Measurements from ENCODE around the gene TNFRSF1A.
"Not testable (repeated sequence)": the region's sequence is repeated elsewhere in the genome, so short reads cannot be mapped to it uniquely, and the experiment has no call there.

The TNFRSF1A gene

GRCh38 chr12:6356374-6356820 is 14.5 kb upstream of the TNFRSF1A start:
- no peak for DNase-seq (ENCODE audit: low read depth in 3 of 3)

- DNase-seq (ENCODE audit: low read depth in 3 of 3), result no peak
Measured at GRCh38 chr12:6355491-6356373, 13.9 kb upstream of the TNFRSF1A start.

- DNase-seq (ENCODE audit: low read depth in 3 of 3), result no peak
Measured at GRCh38 chr12:6354495-6355393, 12.9 kb upstream of the TNFRSF1A start.

DNA sequence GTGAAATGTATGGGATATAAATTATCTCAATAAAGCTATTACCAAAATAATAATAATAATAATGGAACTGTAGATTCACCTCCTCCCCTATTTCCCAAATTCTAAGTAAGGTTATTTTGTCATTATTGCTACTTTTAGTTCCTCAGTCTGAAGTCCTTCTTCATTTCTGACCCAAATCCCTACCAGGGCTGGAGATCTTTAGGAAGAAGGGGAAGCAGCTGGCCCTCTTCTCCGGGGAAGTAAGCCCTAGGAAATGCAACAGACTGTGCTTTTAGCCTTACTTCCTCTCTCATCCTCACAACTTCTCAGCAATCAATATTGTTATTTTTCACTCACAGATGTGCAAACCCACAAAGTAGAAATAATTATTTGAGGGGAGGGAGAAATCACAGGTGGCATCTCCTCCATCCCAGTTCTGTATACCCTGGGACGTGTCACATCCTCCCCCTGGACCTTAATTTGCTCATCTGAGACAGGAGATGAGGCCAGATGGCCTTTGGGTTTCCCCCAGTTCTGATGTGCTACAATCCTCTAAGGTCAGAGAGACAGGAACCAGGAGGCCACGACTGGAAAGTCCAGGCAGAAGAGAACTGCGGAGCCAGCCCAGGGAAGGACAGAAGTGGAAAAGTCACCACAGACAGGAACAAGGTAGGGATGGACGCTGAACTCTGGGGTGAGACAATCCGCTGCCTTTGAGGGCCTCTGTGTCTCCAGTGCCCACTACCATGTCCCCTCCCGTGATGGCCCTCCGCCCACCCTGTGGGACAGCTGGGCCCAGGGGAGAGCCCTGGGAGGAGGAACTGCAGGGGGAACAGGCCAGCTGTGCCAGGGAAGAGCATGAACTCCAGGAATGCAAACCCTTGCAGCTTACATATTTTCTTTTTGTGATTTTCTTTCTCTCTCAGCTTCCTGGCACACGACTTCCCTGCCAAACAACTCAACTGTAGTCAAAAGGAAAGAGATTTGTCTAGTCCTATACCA is 10.6 kb upstream of the TNFRSF1A start:
- no peak for DNase-seq (ENCODE audit: low read depth in 3 of 3)

DNA sequence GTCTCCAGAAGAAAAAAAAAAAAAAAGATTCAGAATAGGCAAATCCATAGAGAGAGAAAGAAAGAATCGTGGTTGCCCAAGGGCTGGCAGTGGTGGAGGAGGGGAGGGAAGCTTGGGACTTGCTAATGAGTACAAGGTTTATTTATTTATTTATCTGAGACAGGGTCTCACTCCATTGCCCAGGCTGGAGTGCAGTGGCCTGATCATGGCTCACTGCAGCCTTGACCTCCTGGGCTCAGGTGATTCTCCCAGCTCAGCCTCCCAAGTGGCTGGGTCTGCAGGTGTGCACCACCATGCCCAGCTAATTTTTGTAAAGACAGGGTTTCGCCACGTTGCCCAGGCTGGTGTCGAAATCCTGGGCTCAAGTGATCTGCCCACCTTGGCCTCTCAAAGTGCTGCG is 9.7 kb upstream of the TNFRSF1A start:
- no peak for DNase-seq (ENCODE audit: low read depth in 3 of 3)

- no peak for DNase-seq (ENCODE audit: low read depth in 3 of 3)
Measured at GRCh38 chr12:6347367-6348338, 5.8 kb upstream of the TNFRSF1A start.

DNA sequence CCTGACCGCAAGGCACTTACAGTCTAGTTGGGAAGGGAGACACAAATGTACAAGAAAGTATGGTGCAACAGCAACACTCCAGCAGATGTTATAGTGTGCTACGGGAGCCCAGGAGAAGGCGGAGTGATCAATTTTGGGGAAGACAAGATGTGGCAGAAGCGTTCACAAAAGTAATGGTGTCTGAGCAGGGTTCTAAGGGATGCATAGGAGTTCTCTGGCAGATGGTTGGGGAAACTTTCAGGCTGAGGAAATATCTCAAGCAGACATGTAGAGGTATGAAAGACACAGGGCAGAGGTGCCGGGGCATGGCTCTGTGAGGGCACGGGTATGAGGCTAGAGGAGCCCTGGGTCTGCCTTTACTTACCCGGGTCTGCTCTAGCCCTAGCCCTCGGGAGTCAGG is 5.1 kb upstream of the TNFRSF1A start:
- DNase-seq (ENCODE audit: low read depth in 3 of 3), result no peak

DNA sequence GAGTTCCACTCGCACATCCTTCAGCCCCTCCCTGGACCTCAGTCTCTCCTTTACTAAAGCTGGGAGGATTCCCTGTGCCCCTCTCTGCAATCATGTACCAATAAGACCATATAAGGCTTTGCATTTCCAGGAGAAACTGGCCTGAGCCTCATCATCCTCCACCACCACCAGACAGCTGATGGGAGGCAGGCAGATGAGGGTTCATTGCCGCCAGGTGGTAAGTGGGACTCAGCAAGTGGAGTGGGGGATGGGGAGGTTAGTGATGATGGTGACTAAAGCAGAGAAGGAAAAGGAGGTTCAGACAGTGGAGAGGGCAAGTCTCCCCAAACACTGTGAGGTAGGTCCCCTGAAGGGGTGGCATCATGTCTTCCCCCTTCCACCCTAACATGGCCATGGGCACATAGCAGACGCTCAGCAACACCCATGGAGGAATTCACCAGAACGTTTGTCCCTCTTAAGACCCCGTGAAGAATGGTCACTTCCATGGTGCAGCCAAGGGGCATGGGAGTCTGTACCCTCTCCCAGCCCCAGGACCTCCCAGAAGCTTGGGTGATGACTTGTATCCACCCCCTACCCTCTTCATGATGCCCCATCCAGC is 4.5 kb upstream of the TNFRSF1A start:
- no peak for DNase-seq (ENCODE audit: low read depth in 3 of 3)

- DNase-seq (ENCODE audit: low read depth in 3 of 3), result no peak
Measured at GRCh38 chr12:6345319-6346091, 3.6 kb upstream of the TNFRSF1A start.

- DNase-seq (ENCODE audit: low read depth in 3 of 3), result not testable (repeated sequence)
Measured at GRCh38 chr12:6344101-6344660, 2.3 kb upstream of the TNFRSF1A start.

GRCh38 chr12:6343518-6343917 is 1.6 kb upstream of the TNFRSF1A start:
- no peak for DNase-seq (ENCODE audit: low read depth in 3 of 3)

DNA sequence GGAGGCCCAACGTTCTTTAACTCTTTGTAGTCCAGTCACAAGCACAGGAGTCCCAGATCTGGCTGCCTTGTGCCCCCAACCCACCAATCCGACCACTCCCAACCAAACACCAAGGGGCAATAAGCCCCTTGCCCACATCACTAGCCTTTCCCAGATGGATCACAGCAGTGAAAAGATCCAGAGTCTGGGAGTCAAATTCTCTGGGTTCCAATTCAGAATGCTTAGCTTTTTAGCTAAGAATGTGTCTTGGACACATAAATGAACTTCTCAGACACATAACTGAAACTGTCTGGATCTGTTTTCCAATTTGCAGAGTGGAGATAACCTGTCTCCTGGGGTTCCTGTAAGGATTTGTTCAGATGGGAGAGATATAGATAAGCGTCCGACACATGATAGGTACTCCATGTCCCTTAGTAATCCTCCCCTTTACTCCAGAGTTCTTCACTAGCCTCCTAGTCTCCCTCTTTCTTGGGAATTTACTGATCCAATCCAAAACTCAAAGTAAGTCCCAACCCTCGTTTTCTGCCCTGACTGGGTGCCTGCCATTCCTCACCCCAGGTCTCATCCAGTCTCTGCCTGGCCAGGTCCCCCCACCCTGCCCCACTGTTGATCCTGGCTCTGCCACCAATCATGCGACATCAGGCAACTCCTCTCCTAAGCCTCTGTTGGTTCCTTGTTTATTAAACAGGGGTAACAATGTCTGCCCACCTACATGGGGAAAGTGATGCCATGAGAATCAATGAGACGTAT is 439 bp upstream of the TNFRSF1A start:
- DNase-seq (ENCODE audit: low read depth in 3 of 3), result no peak

DNA sequence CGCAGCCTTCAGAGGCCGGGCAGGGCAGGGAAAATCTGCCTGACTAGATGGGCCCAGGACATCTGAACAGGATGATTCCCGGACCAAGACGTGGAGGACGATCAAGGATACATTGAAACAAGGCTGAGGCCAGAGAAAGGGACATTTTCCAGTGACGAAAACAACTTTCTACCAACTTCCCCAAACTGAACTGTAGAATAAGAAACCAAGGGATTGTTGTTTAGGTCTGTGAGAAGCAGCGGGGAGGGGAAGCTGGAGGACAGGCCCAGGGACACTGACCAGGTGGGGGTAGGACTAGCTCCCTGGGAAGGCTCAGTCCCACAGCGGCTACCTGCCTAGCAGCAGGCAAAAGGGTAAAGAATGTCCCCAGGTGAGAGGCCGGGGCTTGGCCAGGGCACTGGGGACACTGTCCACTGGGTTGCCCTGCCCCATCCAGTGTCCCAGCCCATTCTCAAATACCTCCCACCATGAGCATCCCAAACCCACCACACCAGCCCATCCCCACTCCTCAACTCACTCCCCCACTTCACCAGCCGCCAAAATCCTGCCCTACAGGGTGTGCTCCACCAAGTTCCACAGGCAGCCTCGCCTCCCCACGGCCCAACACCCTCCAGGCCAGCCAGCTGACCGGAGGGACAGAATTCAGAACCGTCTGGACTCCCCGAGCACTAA is 995 bp downstream of the TNFRSF1A start:
- no peak for DNase-seq (ENCODE audit: low read depth in 3 of 3)

GRCh38 chr12:6340032-6340638 is 1.7 kb downstream of the TNFRSF1A start:
- no peak for DNase-seq (ENCODE audit: low read depth in 3 of 3)

GRCh38 chr12:6338955-6339354 is 2.9 kb downstream of the TNFRSF1A start:
- no peak for DNase-seq (ENCODE audit: low read depth in 3 of 3)

- DNase-seq (ENCODE audit: low read depth in 3 of 3), result not testable (repeated sequence)
Measured at GRCh38 chr12:6338536-6338935, 3.3 kb downstream of the TNFRSF1A start.

DNA sequence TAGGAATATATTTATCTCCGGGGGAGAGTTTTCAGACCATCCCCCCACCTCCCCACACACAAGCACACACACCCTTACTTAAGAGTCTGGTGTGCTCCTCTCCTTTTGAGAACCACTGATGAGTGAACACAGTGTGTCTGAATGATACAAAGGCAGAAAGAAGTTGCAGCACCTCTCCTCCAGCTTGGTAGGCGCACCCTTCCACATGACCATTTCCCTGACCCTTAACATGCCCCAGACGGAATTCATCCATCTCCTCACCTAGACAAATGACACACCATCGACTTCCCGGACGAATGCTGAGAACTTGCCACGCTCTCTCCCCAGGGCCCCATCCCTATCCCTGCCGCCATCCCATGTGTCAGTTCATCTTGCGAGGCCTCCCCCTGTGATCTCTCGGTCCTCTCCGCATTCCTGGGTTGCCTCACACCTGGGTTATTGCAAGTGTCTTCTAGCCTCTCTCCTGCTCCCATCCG is 3.9 kb downstream of the TNFRSF1A start:
- no peak for DNase-seq (ENCODE audit: low read depth in 3 of 3)
